Omental fat pad (tissue), 4 donors: Measurements from ENCODE around the gene WDFY4. TPM values are rescaled to one million over a fixed set of nuclear protein-coding genes. Genes with fewer than 3 reads are reported as not detected.

Experiments used
- ATAC-seq: fragments of 150-250 bp; one replicate; pipeline ENCODE4 v1.9.1; 2016; ENCODE audit warnings: mild to moderate bottlenecking, moderate library complexity; ENCODE audit not compliant: low FRiP score
- DNase-seq: peaks from one replicate; pipeline ENCODE4 v3.0.0-alpha.2; 2019; ENCODE audit warnings: low spot score
- total RNA-seq, 4 donors: library from RNA; depleted of rRNA; stranded (reverse); fragments of >200 nt; gene quantifications; one replicate each; pipeline ENCODE4 v1.1.0, GENCODE V29; 2016
- TF ChIP-seq, protein P1 (sequence below), 3 donors: fragments of 450-650 bp; IDR thresholded peaks; one replicate each; pipeline ENCODE4 v1.5.1; 2016 to 2017; ENCODE audit warnings: antibody characterized with exemption in 3 of 3, mild to moderate bottlenecking in 3 of 3, moderate library complexity in 2 of 3

The WDFY4 gene
- total RNA-seq, 4 donors from 2014 or later, result 6.8 to 21.4 (median 10.5) TPM

DNA sequence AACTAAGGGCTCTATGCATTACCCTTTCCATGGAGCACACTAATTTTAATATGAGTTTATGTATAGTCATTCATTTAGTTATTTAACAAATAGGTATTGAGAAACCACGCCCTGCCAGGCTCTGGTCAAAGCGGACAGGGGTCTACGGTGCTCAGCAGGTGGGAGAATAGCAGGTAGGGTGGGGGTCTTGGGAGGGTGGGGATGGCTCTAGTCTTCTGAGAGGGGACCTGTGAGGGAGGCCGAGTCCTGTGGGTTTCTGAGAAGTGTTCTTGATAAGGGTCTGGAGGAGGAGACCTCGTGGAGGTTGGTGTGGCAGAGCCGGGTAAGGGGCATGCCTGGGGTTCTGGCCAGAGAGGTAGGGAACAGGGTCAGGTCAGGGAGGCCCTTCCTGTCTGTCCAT lies 1.1 kb downstream of the WDFY4 start:
- DNase-seq, result no peak
- TF ChIP-seq, protein P1, sequence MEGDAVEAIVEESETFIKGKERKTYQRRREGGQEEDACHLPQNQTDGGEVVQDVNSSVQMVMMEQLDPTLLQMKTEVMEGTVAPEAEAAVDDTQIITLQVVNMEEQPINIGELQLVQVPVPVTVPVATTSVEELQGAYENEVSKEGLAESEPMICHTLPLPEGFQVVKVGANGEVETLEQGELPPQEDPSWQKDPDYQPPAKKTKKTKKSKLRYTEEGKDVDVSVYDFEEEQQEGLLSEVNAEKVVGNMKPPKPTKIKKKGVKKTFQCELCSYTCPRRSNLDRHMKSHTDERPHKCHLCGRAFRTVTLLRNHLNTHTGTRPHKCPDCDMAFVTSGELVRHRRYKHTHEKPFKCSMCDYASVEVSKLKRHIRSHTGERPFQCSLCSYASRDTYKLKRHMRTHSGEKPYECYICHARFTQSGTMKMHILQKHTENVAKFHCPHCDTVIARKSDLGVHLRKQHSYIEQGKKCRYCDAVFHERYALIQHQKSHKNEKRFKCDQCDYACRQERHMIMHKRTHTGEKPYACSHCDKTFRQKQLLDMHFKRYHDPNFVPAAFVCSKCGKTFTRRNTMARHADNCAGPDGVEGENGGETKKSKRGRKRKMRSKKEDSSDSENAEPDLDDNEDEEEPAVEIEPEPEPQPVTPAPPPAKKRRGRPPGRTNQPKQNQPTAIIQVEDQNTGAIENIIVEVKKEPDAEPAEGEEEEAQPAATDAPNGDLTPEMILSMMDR (IDR thresholded peaks at IDR 0.05), result no peak
- ATAC-seq, result no peak

DNA sequence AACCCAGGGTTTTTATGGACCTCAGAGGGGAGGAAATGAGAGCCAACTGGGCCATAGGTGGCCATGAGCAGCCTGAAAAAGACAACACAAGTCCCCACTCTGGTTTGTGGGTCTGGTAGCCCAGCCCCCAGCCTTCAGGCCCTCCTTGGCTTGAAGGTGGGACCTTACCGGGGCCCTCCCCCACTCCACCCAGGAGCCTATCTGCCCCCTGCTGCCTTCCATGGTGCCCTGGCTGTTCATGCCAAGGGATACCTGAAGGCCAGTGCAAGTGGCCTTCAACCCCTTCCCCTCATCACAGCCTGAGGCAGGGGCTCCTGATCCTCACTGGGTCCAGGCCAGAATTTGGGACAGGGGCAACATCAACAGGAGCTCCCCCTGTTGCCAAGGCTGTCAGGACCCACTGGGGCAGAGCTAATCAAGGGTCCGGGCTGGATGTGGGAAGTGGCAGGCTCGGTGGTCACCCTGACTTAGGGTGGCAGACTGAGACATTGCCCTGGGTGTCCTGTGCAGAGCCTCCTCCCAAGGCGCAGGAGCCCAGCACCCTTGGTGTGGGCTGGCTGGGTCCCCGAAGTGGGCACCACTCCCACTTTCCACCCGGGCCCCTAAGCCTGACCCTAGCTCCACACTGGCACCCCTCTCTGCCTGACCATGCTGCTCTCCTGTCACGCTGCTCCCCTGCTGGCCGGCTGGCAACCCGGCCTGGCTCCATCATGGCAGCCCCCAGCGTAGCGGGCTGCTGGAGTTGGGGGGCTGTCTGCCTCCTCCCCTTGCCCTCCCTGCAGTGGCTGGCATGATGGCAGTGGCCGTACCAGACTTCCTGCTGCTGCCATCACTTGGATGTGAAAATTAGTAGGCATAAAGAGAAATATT lies 6.4 kb downstream of the WDFY4 start:
- DNase-seq, result no peak
- peak; percentile 12 for ATAC-seq
- TF ChIP-seq, protein P1 (IDR thresholded peaks at IDR 0.05), result no peak

DNA sequence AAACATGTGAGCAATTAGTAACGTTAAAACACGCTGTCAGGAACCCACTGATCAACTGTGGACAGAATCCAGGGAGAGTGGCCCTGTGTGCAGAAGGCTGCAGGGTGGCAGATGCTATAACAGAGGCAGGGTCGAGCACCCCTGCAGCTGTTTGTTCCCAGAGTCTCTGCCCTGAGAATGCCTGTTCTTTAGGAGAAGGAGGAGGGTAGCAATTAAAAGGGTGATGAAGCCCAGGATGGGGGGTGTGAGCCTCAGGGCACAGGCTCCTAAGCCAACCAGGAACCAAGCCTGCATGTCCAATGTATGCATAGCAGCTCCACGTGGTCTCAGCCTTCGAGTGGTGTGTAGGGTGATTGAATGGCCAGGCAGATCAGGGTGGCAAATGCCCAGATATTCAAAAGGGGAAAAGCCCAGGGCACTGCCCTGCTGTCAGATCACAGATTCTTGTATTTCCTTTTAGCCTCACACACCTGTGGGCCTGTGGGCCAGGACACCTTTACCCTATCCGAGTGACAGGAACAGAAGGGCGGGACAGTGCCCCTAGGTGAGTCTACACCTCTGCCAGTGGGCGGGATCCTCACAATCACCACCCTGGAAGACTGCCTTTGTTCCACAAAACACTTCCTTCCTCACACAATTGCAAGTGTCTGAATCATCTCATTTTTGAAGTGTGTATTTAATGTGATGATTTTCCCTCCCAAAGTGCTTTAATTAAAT lies 7.3 kb downstream of the WDFY4 start:
- TF ChIP-seq, protein P1 (IDR thresholded peaks at IDR 0.05), result no peak
- ATAC-seq (no peak), DNase-seq (no peak)

DNA sequence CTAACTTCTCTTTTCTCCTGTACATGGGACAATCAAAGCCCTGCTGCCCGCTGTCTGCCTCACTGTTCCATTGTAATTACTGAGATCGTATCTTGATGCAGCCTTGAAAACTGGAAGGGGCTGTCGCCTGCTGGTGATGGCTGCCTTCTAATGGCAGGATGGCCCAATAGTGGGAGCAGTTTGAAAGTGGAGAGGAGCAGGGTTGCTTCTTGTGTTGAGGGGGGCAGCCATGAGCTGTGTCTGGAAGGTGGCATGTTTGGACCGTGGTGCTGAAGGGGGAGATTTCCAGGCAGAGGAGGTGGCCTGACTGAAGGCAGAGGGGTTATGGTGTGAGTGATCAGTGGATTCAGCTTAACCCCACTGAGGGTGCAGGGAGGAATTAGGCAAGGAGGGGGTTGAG lies 8.1 kb downstream of the WDFY4 start:
- DNase-seq (no peak), ATAC-seq (no peak)
- TF ChIP-seq, protein P1 (IDR thresholded peaks at IDR 0.05), result no peak

DNA sequence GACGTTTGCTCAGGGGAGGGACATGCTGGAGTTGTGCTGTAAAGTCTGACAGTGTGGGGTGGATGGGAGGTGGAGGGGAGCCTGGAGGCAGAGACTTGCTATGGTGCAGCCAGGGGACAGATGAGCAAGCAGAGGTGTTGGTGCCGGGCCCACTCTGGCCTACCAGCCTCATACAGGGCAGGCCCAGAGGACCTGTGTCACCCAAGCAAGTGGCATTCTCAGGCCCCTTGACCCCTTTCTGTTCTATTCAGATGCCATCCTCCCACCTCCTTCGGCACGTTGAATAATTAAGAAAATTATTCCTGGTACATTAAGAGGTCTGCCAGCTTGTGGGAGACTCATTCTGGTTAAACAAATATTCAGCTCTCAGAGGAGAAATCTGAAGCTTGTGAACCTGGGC lies 8.5 kb downstream of the WDFY4 start:
- DNase-seq (no peak), ATAC-seq (no peak)
- TF ChIP-seq, protein P1 (IDR thresholded peaks at IDR 0.05), result no peak

DNA sequence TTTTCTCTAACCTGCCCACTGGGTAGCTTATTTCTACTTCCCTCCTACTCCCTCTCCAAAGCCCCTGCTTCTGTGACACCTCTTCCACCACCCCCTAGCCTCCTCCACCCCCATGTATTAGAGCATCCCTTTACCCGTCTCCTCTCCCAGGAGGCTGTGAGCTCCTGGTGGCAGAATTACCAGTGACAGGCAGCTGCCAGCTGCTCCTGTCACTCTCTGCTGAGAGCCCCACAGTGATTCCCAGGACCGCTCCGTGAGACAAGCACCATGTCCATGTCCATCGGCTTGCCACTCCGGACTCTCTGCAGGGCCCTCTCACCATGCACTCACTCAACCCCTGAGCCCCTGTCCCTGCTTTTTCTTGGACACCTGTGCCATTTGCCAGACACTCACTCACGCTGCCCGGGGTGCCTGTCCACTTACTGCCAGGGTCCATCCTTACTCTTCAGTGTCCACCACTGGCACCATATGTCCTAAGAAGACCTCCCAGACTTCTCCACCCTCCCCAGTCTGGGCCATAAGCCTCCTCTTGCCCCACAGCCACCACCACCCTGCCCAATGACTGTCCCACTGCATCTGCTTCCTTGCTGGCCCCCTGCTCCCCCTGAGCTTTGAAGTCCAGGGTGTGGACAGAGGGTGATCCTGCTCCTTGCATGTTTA lies 9.8 kb downstream of the WDFY4 start:
- DNase-seq, result no peak
- TF ChIP-seq, protein P1 (IDR thresholded peaks at IDR 0.05), result no peak
- ATAC-seq, result no peak
